H9 (cell line): Measurements from ENCODE around the gene DIP2C. TPM values are rescaled to one million over a fixed set of nuclear protein-coding genes. Genes with fewer than 3 reads are reported as not detected.

Experiments used
- DNase-seq: peaks from one replicate; pipeline ENCODE4 v3.0.0-alpha.2; 2017
- H2AFZ ChIP-seq: one replicate; pipeline ENCODE4 v1.6.1; 2013; ENCODE audit warnings: mild to moderate bottlenecking, low read length, control low read depth, moderate library complexity
- H2AK5ac ChIP-seq: 2 replicates; pipeline ENCODE4 v1.6.1; 2013; ENCODE audit warnings: low read length, control low read depth, mixed read lengths; ENCODE audit not compliant: insufficient read length
- H2BK120ac ChIP-seq: one replicate; pipeline ENCODE4 v1.6.1; 2013; ENCODE audit warnings: low read depth, mild to moderate bottlenecking, low read length, control low read depth, inconsistent platforms; ENCODE audit not compliant: poor library complexity, severe bottlenecking
- H2BK12ac ChIP-seq: 2 replicates; pipeline ENCODE4 v1.6.1; 2013; ENCODE audit warnings: low read length, control low read depth, mixed read lengths, low read depth; ENCODE audit not compliant: insufficient read length
- H2BK15ac ChIP-seq: 2 replicates; pipeline ENCODE4 v1.6.1; 2013; ENCODE audit warnings: low read depth, low read length, control low read depth
- H2BK20ac ChIP-seq: one replicate; pipeline ENCODE4 v1.6.1; 2013; ENCODE audit warnings: low read depth, mild to moderate bottlenecking, low read length, control low read depth, inconsistent platforms; ENCODE audit not compliant: poor library complexity, severe bottlenecking
- H2BK5ac ChIP-seq: 2 replicates; pipeline ENCODE4 v1.6.1; 2013; ENCODE audit warnings: low read length, control low read depth, mixed read lengths; ENCODE audit not compliant: insufficient read length
- H3K14ac ChIP-seq: 2 replicates; pipeline ENCODE4 v1.6.1; 2013; ENCODE audit warnings: low read length, control low read depth; ENCODE audit not compliant: insufficient read depth
- H3K18ac ChIP-seq: 2 replicates; pipeline ENCODE4 v1.6.1; 2013; ENCODE audit warnings: low read depth, mild to moderate bottlenecking, mixed read lengths, low read length, control low read depth; ENCODE audit not compliant: insufficient read length
- H3K23ac ChIP-seq: 2 replicates; pipeline ENCODE4 v1.6.1; 2013; ENCODE audit warnings: low read length, control low read depth, mixed read lengths, low read depth; ENCODE audit not compliant: insufficient read length
- H3K23me2 ChIP-seq: 2 replicates; pipeline ENCODE4 v1.6.1; 2013; ENCODE audit warnings: low read depth, mild to moderate bottlenecking, mixed read lengths, low read length, control low read depth; ENCODE audit not compliant: insufficient read length, poor library complexity, severe bottlenecking
- H3K27ac ChIP-seq: 2 replicates; pipeline ENCODE4 v1.5.1; 2013; ENCODE audit warnings: low read length, control low read depth, mixed read lengths, low read depth; ENCODE audit not compliant: insufficient read length
- H3K27me3 ChIP-seq: 2 replicates; pipeline ENCODE4 v1.6.1; 2013; ENCODE audit warnings: low read length, control low read depth, inconsistent platforms; ENCODE audit not compliant: insufficient read depth
- H3K4ac ChIP-seq: 2 replicates; pipeline ENCODE4 v1.6.1; 2013; ENCODE audit warnings: low read depth, mild to moderate bottlenecking, control low read depth, inconsistent platforms, low read length, moderate library complexity
- H3K4me1 ChIP-seq: 2 replicates; pipeline ENCODE4 v1.6.1; 2013; ENCODE audit warnings: low read length, control low read depth, inconsistent platforms; ENCODE audit not compliant: insufficient read depth
- H3K4me2 ChIP-seq: 2 replicates; pipeline ENCODE4 v1.6.1; 2013; ENCODE audit warnings: low read length, control low read depth, mixed read lengths; ENCODE audit not compliant: insufficient read length, insufficient read depth
- H3K56ac ChIP-seq: 2 replicates; pipeline ENCODE4 v1.6.1; 2013; ENCODE audit warnings: low read depth, mild to moderate bottlenecking, mixed read lengths, low read length, control low read depth; ENCODE audit not compliant: insufficient read length
- H3K79me1 ChIP-seq: 2 replicates; pipeline ENCODE4 v1.6.1; 2013; ENCODE audit warnings: low read depth, mild to moderate bottlenecking, moderate library complexity, low read length, control low read depth, inconsistent platforms; ENCODE audit not compliant: insufficient read depth, poor library complexity, severe bottlenecking
- H3K79me2 ChIP-seq: 2 replicates; pipeline ENCODE4 v1.6.1; 2013; ENCODE audit warnings: low read length, control low read depth, inconsistent platforms; ENCODE audit not compliant: insufficient read depth
- H3K9ac ChIP-seq: 2 replicates; pipeline ENCODE4 v1.6.1; 2013; ENCODE audit warnings: low read length, control low read depth, mixed read lengths; ENCODE audit not compliant: insufficient read length; ENCODE audit errors: extremely low read depth
- H3K9me3 ChIP-seq: one replicate; pipeline ENCODE4 v1.6.1; 2013; ENCODE audit warnings: low read depth, low read length, inconsistent platforms; ENCODE audit not compliant: control insufficient read depth
- H3T11ph ChIP-seq: one replicate; pipeline ENCODE4 v1.6.1; 2013; ENCODE audit warnings: mild to moderate bottlenecking, low read length, control low read depth, inconsistent platforms
- H4K20me1 ChIP-seq: one replicate; pipeline ENCODE4 v1.6.1; 2013; ENCODE audit not compliant: control insufficient read depth, insufficient read length, insufficient read depth
- H4K5ac ChIP-seq: 2 replicates; pipeline ENCODE4 v1.6.1; 2013; ENCODE audit warnings: low read depth, mild to moderate bottlenecking, mixed read lengths, low read length, control low read depth; ENCODE audit not compliant: insufficient read length
- H4K8ac ChIP-seq: replicated peaks from 2 replicates; pipeline ENCODE4 v1.6.1; 2013; ENCODE audit warnings: low read length, control low read depth, mixed read lengths, low read depth; ENCODE audit not compliant: insufficient read length
- H4K91ac ChIP-seq: 2 replicates; pipeline ENCODE4 v1.6.1; 2013; ENCODE audit warnings: low read depth, mild to moderate bottlenecking, moderate library complexity, mixed read lengths, low read length, control low read depth; ENCODE audit not compliant: insufficient read length
- H3K27ac Mint-ChIP-seq, 3 experiments: 2 replicates in 2 of 3; 3 replicates in 1 of 3; pipeline ENCODE4 v1.8.0; 2020 to 2021; ENCODE audit warnings: mixed read lengths in 3 of 3, mild to moderate bottlenecking in 1 of 3, moderate library complexity in 1 of 3
- H3K27me3 Mint-ChIP-seq: 2 replicates; pipeline ENCODE4 v1.8.0; 2021; ENCODE audit warnings: low read depth, mild to moderate bottlenecking, moderate library complexity, mixed read lengths
- H3K36me3 Mint-ChIP-seq, 3 experiments: 2 replicates in 2 of 3; 3 replicates in 1 of 3; pipeline ENCODE4 v1.8.0; 2020 to 2021; ENCODE audit warnings: low read depth in 3 of 3, mixed read lengths in 3 of 3; ENCODE audit not compliant: insufficient read depth in 1 of 3
- H3K4me1 Mint-ChIP-seq, 2 experiments: 2 replicates each; pipeline ENCODE4 v1.8.0; 2020; ENCODE audit warnings: mixed read lengths in 2 of 2
- H3K4me3 Mint-ChIP-seq, 2 experiments: 2 replicates in 1 of 2; 3 replicates in 1 of 2; pipeline ENCODE4 v1.8.0; 2020 to 2021; ENCODE audit warnings: mild to moderate bottlenecking in 2 of 2, mixed read lengths in 2 of 2, moderate library complexity in 1 of 2
- H3K9me3 Mint-ChIP-seq, 2 experiments: 2 replicates in 1 of 2; 3 replicates in 1 of 2; pipeline ENCODE4 v1.8.0; 2020; ENCODE audit warnings: mild to moderate bottlenecking in 2 of 2, mixed read lengths in 2 of 2, moderate library complexity in 1 of 2
- CTCF ChIP-seq: fragments of 200-600 bp; sonication (generic); conservative IDR thresholded peaks from 3 replicates; pipeline ENCODE4 v1.8.0; 2021; ENCODE audit warnings: antibody characterized with exemption, mild to moderate bottlenecking
- WGBS: extraction: QIAGEN DNeasy Blood & Tissue Kit; methylation state at CpG from one replicate; pipeline ENCODE4 v1.1.7; 2013; ENCODE audit warnings: missing lambda C conversion rate, low lambda C conversion rate, mixed read lengths; ENCODE audit not compliant: insufficient read length; ENCODE audit errors: extremely low coverage; 5-methylcytosine and 5-hydroxymethylcytosine counted together
- total RNA-seq: library from RNA; stranded (reverse); gene quantifications from 2 replicates; pipeline ENCODE4 v1.2.1, GENCODE V29; 2021

The DIP2C gene
- total RNA-seq, 1 experiment from 2014 or later, result 7.9 TPM

GRCh38 chr10:494556-494955 is 194.9 kb downstream of the DIP2C start:
- Histone ChIP-seq H3K27me3 (no peaks in the 10 kb centered on the region), H2AFZ (no peak overlapping the region), H3K79me1 (no peaks in the 10 kb centered on the region), H3K79me2 (no peaks in the 10 kb centered on the region), H2AK5ac (no peak overlapping the region), H2BK20ac (no peak overlapping the region), H3K56ac (no peak overlapping the region), H4K5ac (no peak overlapping the region), H2BK12ac (no peak overlapping the region), H3K9me3 (no peaks in the 10 kb centered on the region), H4K20me1 (peaks cover 3% of the 10 kb centered on the region), H4K91ac (no peak overlapping the region), H3K23ac (no peak overlapping the region), H3T11ph (no peak overlapping the region), H3K23me2 (no peaks in the 10 kb centered on the region), H3K4ac (no peak overlapping the region), H4K8ac (no peak overlapping the region), H3K18ac (no peak overlapping the region), H2BK5ac (no peak overlapping the region), H3K14ac (no peak overlapping the region), H3K27ac (no peak overlapping the region), H3K4me2 (no peak overlapping the region), H2BK120ac (no peak overlapping the region), H3K9ac (no peak overlapping the region), H3K4me1 (peaks cover 4% of the 10 kb centered on the region; the same call in 1 of the 2 replicates), H2BK15ac (no peak overlapping the region)
- no peak for DNase-seq
- Mint-ChIP-seq H3K9me3 (no peaks in the 10 kb centered on the region), H3K4me1 (peaks cover 41 to 42% of the 10 kb centered on the region in 2 experiments), H3K27ac (no peak overlapping the region), H3K36me3 (no peaks in the 10 kb centered on the region), H3K4me3 (no peak overlapping the region), H3K27me3 (peaks cover 39% of the 10 kb centered on the region)
- no peak for TF ChIP-seq CTCF
- WGBS, result no CpG with 5 or more reads among the region's 3 CpGs
